Caki2 (cell line): ENCODE measurements around the gene MYRFL. TPM values are rescaled to one million over a fixed set of nuclear protein-coding genes. Genes with fewer than 3 reads are reported as not detected.

ENCODE experiments used
- DNase-seq: peaks from one replicate; pipeline ENCODE4 v3.0.0-alpha.2; 2015; ENCODE audit warnings: low read depth
- in situ Hi-C: cut with HindIII; loops from 2 replicates; pipeline ENCODE4 v1.10.0; 2016; ENCODE audit warnings: low sequenced_read_pairs, low pct_unique_long_range_greater_than_20kb, mixed read lengths
- total RNA-seq: library from RNA; depleted of rRNA; stranded (reverse); fragments of >200 nt; shearing (Covaris generic); gene quantifications from 2 replicates; pipeline ENCODE4 v1.2.3, GENCODE V29; 2014; ENCODE audit warnings: low replicate concordance

MYRFL gene
- total RNA-seq, 1 experiment from 2014 or later = not detected

DNA sequence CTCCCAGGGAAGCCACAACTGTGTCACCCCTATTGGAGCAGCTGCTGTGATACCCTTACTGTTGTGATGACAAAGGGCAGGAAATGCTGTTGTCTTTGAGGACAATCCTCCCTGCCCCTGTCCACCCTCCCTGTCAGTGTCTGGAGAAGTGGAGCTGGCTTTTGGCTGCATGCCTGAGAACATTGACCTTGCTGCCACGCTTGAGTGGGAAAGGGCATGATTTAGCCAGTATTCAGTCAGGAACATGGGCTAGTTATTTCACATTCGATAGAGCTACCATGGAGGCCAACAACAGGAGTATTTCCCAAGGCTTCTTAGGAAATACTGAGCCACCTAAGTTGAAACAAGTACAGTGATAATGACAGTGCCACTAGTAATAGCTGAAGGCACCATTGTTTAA lies 59.4 kb downstream of the MYRFL start:
- DNase-seq = peak; percentile 83
- in situ Hi-C loops = loop anchor here (25.0 kb wide), 1 partner anchor 828 kb away; no protein-coding TSS in a partner anchor

DNA sequence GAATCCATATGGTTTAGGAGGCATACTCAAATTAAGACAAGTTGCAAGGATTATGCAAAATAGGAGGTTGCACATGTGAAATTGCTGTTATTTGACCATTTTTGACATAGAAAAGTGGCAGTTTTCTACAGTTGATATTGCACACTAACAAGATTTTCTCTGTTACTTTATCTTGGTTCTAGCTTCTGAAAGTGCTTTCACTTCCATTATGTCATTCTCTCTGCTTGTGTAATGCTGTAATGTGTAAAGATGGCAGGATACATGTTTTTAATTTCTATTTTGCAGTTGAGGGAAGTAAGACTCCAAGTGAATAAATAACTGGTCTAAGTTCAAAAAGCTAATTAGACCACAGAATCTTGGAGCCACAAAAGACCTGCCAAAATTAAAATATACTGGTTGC lies 60.6 kb downstream of the MYRFL start:
- in situ Hi-C loops = loop anchor here (25.0 kb wide), 1 partner anchor 827 kb away; no protein-coding TSS in a partner anchor
- DNase-seq = no peak

DNA sequence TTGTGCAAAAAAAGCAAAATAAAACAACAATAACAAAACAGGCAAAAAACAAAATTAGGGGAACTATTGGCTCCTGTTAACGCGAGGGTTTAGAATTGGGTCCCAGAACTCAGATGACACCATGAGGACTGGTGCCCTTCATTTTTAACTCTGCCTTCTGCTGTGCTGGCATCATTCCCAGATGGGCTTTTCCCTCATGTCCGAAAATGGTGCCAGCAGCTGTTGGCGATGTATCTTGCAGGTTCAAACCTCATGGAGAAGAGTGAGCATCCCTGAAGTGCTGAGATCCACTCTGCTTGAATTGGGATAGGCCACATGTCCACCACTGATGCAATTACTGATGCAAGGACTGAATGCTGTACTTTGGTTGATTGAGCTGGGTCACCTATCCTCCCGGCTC lies 61.1 kb downstream of the MYRFL start:
- DNase-seq = no peak
- in situ Hi-C loops = loop anchor here (25.0 kb wide), 1 partner anchor 826 kb away; no protein-coding TSS in a partner anchor

DNA sequence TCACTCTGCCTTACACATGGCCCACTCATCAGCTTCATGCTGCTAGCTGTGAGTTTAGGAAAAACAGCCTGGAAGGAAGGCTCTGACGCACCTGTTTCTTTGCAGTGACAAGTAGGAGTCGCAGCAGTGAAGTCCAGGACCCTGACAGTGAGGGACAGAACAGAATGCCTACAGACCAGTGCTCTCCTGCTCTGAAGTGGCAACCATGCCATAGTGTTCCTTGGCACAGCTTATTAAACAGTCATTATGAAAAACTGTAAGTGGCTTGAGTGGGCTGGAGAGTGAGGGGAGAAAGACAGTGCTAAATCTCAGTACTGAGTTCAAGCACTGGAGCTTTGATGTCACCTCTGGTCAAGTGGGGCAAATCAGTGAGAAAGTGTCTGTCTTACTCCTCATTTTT lies 61.7 kb downstream of the MYRFL start:
- no peak for DNase-seq
- in situ Hi-C loops = loop anchor here (25.0 kb wide), 1 partner anchor 826 kb away; no protein-coding TSS in a partner anchor

DNA sequence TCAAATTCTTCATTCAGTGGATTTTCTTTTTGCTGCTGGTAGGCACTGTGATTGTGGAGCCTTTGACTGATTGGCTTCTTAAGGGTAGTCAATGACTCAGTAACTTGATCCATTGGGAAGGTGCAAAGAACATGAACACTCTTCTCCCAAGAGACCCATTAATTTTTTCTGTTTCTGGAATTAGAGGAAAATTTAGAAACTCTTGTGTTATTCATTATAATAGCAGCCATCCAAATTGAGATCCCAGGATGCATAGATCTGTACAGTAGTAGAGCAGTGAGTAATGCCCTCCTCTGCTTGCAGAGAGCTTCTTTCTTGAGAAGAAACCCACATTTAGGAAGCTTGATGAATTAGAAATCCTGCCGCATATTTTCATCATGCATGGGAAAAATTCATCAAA lies 63.9 kb downstream of the MYRFL start:
- no peak for DNase-seq
- in situ Hi-C loops = loop anchor here (25.0 kb wide), 1 partner anchor 823 kb away; no protein-coding TSS in a partner anchor

DNA sequence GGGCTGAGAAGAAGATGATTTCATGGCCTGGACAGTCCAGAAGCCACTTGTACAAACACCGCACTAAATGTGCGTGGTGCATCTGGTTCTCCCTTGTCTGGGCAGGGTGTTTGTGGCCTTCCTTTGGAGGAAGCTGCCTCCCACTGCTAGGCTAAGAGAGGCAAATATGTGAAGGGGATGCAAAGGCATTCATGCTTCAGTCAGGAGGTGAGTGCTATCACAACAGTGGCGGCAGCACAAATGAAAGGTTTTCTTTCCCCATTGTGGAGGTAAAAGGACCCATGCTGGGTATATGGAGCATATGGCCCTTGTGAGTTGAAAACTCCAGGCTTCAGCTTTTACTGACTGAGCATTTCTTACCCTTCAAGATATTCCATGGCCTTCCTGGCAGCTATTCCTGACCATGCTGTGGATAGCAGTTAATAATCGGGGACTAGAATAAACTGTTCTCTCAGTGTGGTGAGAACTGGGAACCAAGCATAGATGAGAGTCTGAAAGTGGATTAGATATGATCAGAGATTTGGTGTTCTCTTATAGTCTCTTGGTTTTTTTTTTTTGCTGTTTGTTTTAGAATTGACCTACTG lies 69.9 kb downstream of the MYRFL start:
- DNase-seq = no peak
- in situ Hi-C loops = loop anchor here (25.0 kb wide), 1 partner anchor 817 kb away; no protein-coding TSS in a partner anchor

DNA sequence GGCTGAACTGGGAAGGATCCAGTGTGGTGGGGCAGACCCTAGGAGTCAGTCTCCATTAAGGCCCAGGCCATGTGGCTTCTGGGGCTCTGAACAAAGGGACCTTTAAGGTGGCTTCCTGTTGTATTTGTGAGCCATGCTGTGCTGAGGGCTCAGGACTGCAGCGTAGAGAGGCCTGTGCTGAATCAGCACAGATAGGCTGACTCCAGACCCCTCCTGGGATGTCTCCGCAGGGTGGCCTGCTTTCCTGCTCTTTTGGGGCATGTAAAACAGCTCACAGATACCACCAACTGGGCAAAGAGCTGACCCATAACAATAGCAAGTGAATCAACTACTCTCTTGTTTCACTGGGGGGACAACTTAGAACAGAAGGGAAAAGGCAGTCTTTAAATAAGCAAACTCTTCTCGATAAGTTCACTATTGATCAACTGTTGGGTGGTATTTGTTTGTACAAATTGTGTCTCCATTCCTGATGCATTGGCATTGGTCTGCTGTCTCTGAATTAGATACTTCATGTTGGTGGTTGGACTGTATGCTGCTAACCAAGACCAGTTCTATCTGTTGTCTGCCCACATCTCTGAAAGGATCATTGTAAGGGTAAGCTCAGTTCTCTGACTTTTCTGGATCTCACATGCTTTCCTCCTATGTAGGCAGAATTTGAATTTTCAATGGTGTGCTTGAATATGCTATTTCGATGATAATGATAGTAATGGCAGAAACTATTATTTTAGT lies 71.8 kb downstream of the MYRFL start:
- in situ Hi-C loops = loop anchor here (25.0 kb wide), 1 partner anchor 815 kb away; no protein-coding TSS in a partner anchor

DNA sequence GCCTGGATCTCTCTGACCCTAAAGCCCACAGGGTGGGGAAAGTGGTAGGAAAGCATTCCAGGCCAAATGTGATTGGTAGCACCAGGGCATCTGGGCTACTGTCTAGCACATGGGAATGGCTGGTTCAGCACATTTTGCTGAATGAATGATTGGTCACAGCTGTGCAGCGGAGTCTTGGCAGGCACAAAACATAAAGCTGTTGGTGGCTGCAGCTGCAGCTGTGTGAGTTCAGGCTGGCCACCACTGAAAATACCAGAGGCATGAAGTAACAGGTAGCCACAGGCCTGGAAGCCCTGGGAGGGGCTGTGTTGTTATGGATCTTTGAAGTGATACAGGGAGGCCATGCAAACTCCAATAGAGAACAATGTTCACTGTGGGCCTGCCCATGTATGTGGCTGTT lies 72.7 kb downstream of the MYRFL start:
- in situ Hi-C loops = loop anchor here (25.0 kb wide), 1 partner anchor 815 kb away; no protein-coding TSS in a partner anchor
- DNase-seq = peak; percentile 24

More for the DNA sequence above, 71.8 kb downstream of the MYRFL start:
- DNase-seq = no peak

DNA sequence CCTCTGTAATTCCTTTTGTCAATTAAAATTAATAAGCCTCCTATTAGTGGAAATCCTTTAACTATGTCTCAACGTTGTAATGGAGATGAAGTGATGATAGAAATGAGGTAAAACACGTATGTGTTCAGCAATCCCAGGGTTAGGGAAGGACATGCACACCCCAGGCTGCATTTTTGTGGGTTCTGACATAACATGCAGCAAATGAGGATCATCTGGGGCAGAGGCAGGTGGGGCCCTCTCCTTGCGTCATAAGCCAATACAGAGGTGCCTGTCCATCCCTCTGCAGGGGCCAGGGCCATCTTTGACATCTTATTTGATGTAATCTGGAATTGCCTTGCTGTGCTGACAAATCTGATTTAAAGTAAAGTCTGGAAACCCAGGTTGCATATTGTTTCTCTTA lies 73.2 kb downstream of the MYRFL start:
- in situ Hi-C loops = loop anchor here (25.0 kb wide), 1 partner anchor 814 kb away; no protein-coding TSS in a partner anchor
- DNase-seq = no peak

DNA sequence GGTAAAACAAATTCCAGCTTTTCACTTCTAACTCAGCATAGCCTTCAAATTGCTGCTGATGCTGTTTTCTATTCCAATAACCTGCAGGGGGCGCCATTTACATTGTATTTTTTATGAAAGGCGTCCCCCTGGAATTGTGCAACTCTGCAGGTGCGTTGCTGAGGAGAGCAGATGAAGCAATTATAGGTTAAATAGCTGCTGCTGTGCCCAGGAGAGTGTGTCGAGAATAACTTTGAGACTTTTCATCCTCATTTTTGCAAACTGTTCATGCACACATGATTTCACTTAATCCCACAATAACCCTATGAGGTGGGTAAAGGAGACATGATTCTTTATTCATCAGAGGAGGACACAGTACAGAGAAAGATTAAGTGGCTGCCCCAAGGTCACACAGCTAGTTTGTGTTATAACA lies 75.7 kb downstream of the MYRFL start:
- peak; percentile 71 for DNase-seq
- in situ Hi-C loops = no loop called here

DNA sequence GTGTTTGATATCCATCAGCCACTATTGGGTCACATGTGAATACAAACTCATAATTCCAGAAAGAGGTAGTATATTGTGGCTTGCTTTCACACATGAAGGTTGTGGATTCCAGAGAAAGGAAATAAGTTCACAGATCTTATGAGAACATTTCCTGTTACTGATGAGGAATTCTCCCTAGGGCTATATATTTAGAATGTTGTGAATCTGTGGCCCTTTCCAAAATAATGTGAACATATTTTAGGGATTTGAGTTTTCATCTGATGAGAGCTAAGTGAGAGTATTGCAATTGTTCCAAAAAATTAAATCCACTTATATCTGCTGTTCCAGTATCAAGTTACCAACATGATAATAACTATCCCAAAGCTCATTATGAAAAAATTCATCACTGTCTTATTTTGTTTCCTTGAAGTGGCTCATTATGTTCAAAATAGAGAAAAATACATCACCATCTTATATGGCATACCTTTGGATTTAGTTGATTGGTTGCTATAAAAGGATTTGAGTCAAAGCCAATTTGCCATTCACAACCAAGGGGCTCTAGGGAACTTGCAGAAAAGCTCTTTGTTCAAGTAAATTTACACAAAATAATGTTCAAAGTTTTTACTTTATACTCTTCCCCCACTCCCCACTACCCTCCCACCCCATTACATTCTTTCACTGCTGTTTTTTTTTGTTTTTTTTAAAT lies 76.3 kb downstream of the MYRFL start:
- no peak for DNase-seq
- in situ Hi-C loops = no loop called here

DNA sequence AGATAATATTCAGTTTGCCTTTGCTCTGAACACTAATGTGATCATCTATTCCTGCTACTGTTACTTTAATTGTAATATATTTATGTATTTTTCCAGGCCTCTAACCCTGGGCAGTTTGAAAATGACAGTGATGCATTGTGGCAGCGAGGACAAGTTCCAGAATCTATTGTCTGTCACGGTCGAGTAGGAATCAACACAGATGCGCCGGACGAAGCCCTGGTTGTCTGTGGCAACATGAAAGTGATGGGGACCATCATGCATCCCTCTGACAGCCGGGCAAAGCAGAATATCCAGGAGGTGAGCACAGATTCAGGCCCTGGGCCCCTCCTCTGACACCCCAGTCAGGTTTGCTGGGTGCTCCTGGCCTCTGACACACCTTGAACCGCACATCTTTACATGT lies 78.5 kb downstream of the MYRFL start:
- in situ Hi-C loops = no loop called here
- no peak for DNase-seq

DNA sequence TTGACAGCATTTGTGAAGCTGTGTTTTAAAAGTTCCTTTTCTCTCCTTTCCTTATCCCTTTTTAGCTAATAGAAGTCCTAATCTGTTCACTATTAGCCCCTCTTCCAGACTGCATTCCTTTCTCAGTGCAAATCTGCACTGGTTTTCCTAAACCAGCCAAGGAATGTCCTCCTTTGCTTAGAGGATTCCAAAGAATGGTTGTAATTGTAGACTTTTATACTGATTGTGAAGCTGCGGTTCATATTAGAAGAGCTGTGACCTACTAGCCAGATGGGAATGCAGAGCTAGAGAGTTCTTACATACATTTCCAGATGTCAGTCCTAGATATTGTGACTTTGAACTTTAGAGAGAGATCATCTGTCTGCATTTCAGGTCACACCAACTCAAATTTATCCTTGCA lies 79.8 kb downstream of the MYRFL start:
- in situ Hi-C loops = no loop called here
- DNase-seq = no peak

DNA sequence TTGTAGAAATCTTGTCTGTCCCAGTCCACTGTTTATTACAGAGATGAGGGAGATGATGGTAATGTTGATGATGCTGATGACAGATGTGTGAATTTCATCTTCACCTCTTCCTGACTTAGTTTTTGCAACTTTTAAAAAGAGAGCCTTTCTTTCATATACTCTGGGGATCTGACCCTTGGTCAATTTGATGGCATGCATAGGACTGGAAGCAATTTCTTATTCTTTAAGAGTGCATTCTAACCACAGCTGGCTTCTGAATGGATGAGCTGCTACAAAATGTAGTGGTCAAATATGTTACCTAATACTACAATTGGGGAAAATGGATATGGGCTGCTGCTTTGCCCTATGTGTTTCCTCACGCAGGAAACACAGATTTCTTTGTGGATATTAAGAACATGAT lies 80.8 kb downstream of the MYRFL start:
- no peak for DNase-seq
- in situ Hi-C loops = no loop called here

DNA sequence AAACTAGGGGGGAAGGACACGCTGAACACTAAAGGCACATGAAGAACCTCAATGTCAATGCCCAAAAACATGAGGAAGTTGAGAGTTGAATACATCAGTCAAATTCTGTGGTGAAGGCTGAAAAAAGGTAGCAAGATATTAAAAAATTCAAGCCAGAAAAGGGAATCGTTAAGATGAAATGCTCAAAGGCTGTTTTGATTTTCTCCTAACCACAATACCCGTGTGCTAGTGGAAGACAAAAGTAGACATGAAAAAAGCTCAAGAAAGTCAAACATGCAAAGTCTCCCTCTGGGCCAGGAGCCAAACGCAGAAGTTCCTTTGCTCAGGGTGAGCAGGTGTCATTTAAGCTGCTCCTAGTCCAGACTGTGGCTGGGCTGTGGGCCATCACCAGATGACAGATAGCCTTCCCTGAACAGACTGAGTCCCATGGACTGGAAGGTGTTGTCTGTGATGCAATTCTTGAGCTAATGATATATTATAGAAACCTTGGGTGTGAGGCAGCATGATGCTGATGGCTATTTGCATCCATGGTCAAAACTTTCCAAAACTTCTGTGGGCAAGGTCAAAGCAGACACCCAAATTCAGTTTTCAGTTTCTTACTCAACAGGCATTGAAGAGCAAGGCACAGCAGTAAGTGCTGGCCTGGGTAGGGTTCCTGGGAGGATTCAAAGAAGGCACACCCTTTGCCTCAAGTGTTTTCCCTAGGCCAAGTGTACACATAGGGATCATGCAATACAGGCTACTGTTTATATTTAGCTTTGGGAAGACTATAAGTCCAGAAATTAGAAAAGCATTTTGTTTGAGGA lies 81.6 kb downstream of the MYRFL start:
- in situ Hi-C loops = no loop called here
- no peak for DNase-seq

DNA sequence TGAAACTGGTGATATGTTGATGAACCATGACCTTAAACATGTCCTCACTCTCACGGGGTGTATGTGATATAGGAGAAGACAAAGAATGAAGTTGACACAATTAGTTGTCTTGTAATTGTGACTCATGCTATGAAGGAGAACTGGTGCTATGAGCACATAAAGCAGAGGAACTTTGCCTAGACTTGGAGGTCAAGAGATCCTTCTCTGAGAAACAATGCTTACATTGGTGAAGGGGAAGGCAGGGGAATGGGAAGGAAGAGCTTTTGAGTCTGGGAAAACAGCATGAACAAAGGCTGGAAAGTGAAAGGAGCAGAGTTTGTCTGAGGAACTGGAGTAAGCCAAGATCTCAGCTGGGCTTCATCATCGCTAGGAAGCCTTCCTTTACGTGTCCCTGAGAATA lies 83.2 kb downstream of the MYRFL start:
- no peak for DNase-seq
- in situ Hi-C loops = no loop called here

DNA sequence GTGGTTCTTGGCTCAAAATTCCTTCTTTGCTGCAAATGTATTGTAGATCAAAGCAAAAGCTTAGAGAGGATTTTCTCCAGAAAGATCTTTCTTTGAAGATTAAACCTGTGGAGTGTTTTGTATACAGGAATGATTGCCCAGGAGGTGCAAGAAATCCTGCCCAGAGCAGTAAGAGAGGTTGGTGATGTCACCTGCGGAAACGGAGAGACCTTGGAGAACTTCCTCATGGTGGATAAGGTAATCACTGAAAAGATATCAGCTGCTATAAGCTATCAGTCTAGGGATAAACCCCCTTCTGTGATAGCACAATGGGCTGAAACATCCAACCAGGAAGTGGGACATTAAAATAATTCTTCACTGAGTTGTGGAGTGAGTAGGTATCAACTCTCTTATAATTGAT lies 85.7 kb downstream of the MYRFL start:
- in situ Hi-C loops = no loop called here
- no peak for DNase-seq

DNA sequence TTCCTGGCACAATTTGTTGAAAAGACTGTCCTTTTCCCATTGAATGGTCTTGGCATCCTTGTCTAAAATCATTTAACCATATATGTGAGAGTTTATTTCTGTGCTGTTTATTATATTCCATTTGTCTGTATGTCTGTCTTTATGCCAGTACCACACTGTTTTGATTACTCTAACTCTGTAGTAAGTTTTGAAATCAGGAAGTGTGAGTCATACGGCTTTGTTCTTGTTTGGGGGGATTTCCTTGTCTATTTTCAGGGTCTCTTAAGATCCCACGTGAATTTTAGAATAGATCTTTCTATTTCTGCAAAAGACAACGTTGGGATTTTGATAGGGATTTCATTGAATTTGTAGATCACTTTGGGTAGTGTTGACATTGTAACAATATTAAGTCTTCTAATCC lies 88.5 kb downstream of the MYRFL start:
- DNase-seq = no peak
- in situ Hi-C loops = no loop called here
